GM23248 (cell line): Measurements from ENCODE around the gene TRAK1.

Experiments used
- EZH2 ChIP-seq: fragments of 200-600 bp; sonication (generic); IDR thresholded peaks from 2 replicates; pipeline ENCODE4 v1.6.1; 2018; ENCODE audit warnings: antibody characterized with exemption, mild to moderate bottlenecking; ENCODE audit not compliant: insufficient read depth, poor library complexity, severe bottlenecking
- EZH2phosphoT487 ChIP-seq: fragments of 200-600 bp; sonication (generic); IDR thresholded peaks from 2 replicates; pipeline ENCODE4 v1.6.1; 2018; ENCODE audit warnings: antibody characterized with exemption, moderate library complexity, mild to moderate bottlenecking, low read depth; ENCODE audit not compliant: insufficient read depth

DNA sequence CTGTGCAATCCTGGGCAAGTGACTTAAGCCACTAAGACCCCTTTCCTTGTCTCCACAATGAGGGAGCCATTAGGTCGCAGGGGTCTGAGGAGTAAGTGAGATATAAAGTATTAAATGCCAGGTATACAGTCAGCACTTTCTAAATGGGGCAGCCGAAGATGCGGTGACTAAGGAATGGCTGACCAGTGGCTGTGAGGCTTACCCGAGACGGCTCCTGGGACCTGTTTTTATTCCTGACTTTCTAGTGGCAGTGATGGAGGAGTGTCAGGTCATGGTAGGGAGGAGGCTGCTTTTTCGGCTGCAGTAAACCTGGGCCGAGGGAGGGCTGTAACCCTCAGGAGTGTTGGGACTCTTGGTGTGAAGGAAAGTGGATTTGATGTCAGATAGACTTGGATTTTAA is 52.3 kb downstream of the TRAK1 start:
- TF ChIP-seq EZH2 = no peak
- TF ChIP-seq EZH2phosphoT487 = no peak
